DND-41 (cell line): Measurements from ENCODE around the gene ME3.

Experiments used
- ATAC-seq: fragments of 200-7000 bp; cut with Tn5 transposase; 3 replicates; pipeline ENCODE4 v1.9.1; 2021; ENCODE audit warnings: low read depth; ENCODE audit not compliant: insufficient read depth
- DNase-seq: peaks from one replicate; pipeline ENCODE4 v3.0.0-alpha.2; 2020
- H2AFZ ChIP-seq: 2 replicates; pipeline ENCODE4 v1.6.0; 2012; ENCODE audit warnings: low read depth, low read length
- H3K27ac ChIP-seq: 2 replicates; pipeline ENCODE4 v1.5.1; 2012; ENCODE audit warnings: low read length, inconsistent platforms
- H3K27me3 ChIP-seq: fragments of 200-600 bp; sonication (generic); 2 replicates; pipeline ENCODE4 v1.6.0; 2012; ENCODE audit warnings: low read length, mild to moderate bottlenecking, inconsistent platforms; ENCODE audit not compliant: insufficient read depth, poor library complexity
- H3K36me3 ChIP-seq: 2 replicates; pipeline ENCODE4 v1.5.1; 2012; ENCODE audit warnings: low read length, inconsistent platforms; ENCODE audit not compliant: insufficient read depth
- H3K4me1 ChIP-seq: 2 replicates; pipeline ENCODE4 v1.5.1; 2012; ENCODE audit warnings: mild to moderate bottlenecking, low read length; ENCODE audit not compliant: insufficient read depth
- H3K4me2 ChIP-seq: 2 replicates; pipeline ENCODE4 v1.6.0; 2012; ENCODE audit warnings: mild to moderate bottlenecking, moderate library complexity, low read length, inconsistent platforms; ENCODE audit not compliant: insufficient read depth
- H3K4me3 ChIP-seq, 2 experiments: fragments of 200-600 bp in 1 of 2; shearing (Covaris generic) in 1 of 2; 2 replicates each; pipeline ENCODE4 v1.5.1; 2012 to 2016; ENCODE audit warnings: inconsistent platforms in 2 of 2, low read length in 2 of 2, mild to moderate bottlenecking in 2 of 2, low read depth in 1 of 2, moderate library complexity in 1 of 2
- H3K79me2 ChIP-seq: 2 replicates; pipeline ENCODE4 v1.6.0; 2012; ENCODE audit warnings: low read length, inconsistent platforms; ENCODE audit not compliant: insufficient read depth
- H3K9ac ChIP-seq: 2 replicates; pipeline ENCODE4 v1.6.0; 2012; ENCODE audit warnings: low read depth, mild to moderate bottlenecking, inconsistent platforms, low read length, moderate library complexity
- H3K9me3 ChIP-seq: 2 replicates; pipeline ENCODE4 v1.5.1; 2012; ENCODE audit warnings: low read length, moderate library complexity, mild to moderate bottlenecking, inconsistent platforms; ENCODE audit not compliant: insufficient read depth, severe bottlenecking
- H4K20me1 ChIP-seq: 2 replicates; pipeline ENCODE4 v1.6.0; 2012; ENCODE audit warnings: low read length; ENCODE audit not compliant: insufficient read depth
- CTCF ChIP-seq: IDR thresholded peaks from 2 replicates; pipeline ENCODE4 v1.5.1; 2012; ENCODE audit warnings: borderline replicate concordance, low read length, moderate library complexity, mild to moderate bottlenecking; ENCODE audit not compliant: poor library complexity, severe bottlenecking; ENCODE audit errors: extremely low read depth
- EZH2 ChIP-seq: IDR thresholded peaks from 3 replicates; pipeline ENCODE4 v1.6.1; 2012; ENCODE audit warnings: borderline replicate concordance, low read depth, mild to moderate bottlenecking, moderate library complexity, low read length, inconsistent platforms; ENCODE audit not compliant: severe bottlenecking

The ME3 gene

GRCh38 chr11:86449993-86450629 is 222.3 kb downstream of the ME3 start:
- H3K4me1 ChIP-seq: no peaks in the 10 kb centered on the region
- no peak overlapping the region for H2AFZ ChIP-seq
- DNase-seq: no peak
- no peak for ATAC-seq
- H3K4me3 ChIP-seq: no peak overlapping the region
- no peaks in the 10 kb centered on the region for H4K20me1 ChIP-seq
- H3K27ac ChIP-seq: no peak overlapping the region
- no peak overlapping the region for H3K9ac ChIP-seq
- H3K36me3 ChIP-seq: no peaks in the 10 kb centered on the region
- TF ChIP-seq EZH2: no peak
- TF ChIP-seq CTCF: no peak
- H3K79me2 ChIP-seq: no peaks in the 10 kb centered on the region
- no peaks in the 10 kb centered on the region for H3K9me3 ChIP-seq
- no peak overlapping the region for H3K4me2 ChIP-seq
- peaks cover 3% of the 10 kb centered on the region for H3K27me3 ChIP-seq

GRCh38 chr11:86447763-86448480 is 224.5 kb downstream of the ME3 start:
- no peak overlapping the region for H3K9ac ChIP-seq
- TF ChIP-seq EZH2 (no peak), CTCF (no peak)
- no peaks in the 10 kb centered on the region for H3K27me3 ChIP-seq
- ATAC-seq (peak; percentile 87), DNase-seq (peak; percentile 36)
- H3K4me1 ChIP-seq: no peaks in the 10 kb centered on the region
- H3K9me3 ChIP-seq: no peaks in the 10 kb centered on the region
- no peak overlapping the region for H3K4me3 ChIP-seq
- no peaks in the 10 kb centered on the region for H3K36me3 ChIP-seq
- H4K20me1 ChIP-seq: no peaks in the 10 kb centered on the region
- H2AFZ ChIP-seq: no peak overlapping the region
- H3K79me2 ChIP-seq: no peaks in the 10 kb centered on the region
- no peak overlapping the region for H3K27ac ChIP-seq
- H3K4me2 ChIP-seq: no peak overlapping the region

GRCh38 chr11:86446924-86447285 is 225.5 kb downstream of the ME3 start:
- H3K4me3 ChIP-seq: no peak overlapping the region
- H3K79me2 ChIP-seq: no peaks in the 10 kb centered on the region
- no peak overlapping the region for H3K9ac ChIP-seq
- H2AFZ ChIP-seq: no peak overlapping the region
- H3K4me2 ChIP-seq: no peak overlapping the region
- H3K36me3 ChIP-seq: no peaks in the 10 kb centered on the region
- H3K27ac ChIP-seq: no peak overlapping the region
- no peaks in the 10 kb centered on the region for H4K20me1 ChIP-seq
- DNase-seq (no peak), ATAC-seq (no peak)
- TF ChIP-seq EZH2 (no peak), CTCF (no peak)
- H3K9me3 ChIP-seq: no peaks in the 10 kb centered on the region
- no peaks in the 10 kb centered on the region for H3K4me1 ChIP-seq
- H3K27me3 ChIP-seq: no peaks in the 10 kb centered on the region
